Immature natural killer cell (primary cell): ENCODE measurements around the gene TP53TG3F. TPM values are rescaled to one million over a fixed set of nuclear protein-coding genes. Genes with fewer than 3 reads are reported as not detected.
"Not testable (repeated sequence)": the region's sequence is repeated elsewhere in the genome, so short reads cannot be mapped to it uniquely, and the experiment has no call there.

ENCODE experiments used
- DNase-seq, 3 donors: peaks; one replicate each; pipeline ENCODE4 v3.0.0; 2022; ENCODE audit warnings: mixed read lengths in 1 of 3
- H3K27ac Mint-ChIP-seq, 6 donors: one replicate each; pipeline ENCODE4 v1.8.0; 2020; ENCODE audit warnings: mixed read lengths in 6 of 6, mild to moderate bottlenecking in 5 of 6, inconsistent platforms in 4 of 6, moderate library complexity in 3 of 6
- H3K27me3 Mint-ChIP-seq, 3 donors: one replicate each; pipeline ENCODE4 v1.8.0; 2020 to 2021; ENCODE audit warnings: low read depth in 3 of 3, mild to moderate bottlenecking in 3 of 3, mixed read lengths in 3 of 3, moderate library complexity in 3 of 3, inconsistent platforms in 1 of 3
- H3K36me3 Mint-ChIP-seq, 3 donors: one replicate each; pipeline ENCODE4 v1.8.0; 2020; ENCODE audit warnings: mixed read lengths in 3 of 3, inconsistent platforms in 2 of 3, mild to moderate bottlenecking in 2 of 3
- H3K4me1 Mint-ChIP-seq, 2 donors: one replicate each; pipeline ENCODE4 v1.8.0; 2020; ENCODE audit warnings: inconsistent platforms in 2 of 2, mild to moderate bottlenecking in 2 of 2, mixed read lengths in 2 of 2, moderate library complexity in 1 of 2
- H3K4me3 Mint-ChIP-seq, 5 donors: one replicate each; pipeline ENCODE4 v1.8.0; 2020; ENCODE audit warnings: mild to moderate bottlenecking in 5 of 5, mixed read lengths in 5 of 5, inconsistent platforms in 3 of 5, moderate library complexity in 3 of 5
- H3K9me3 Mint-ChIP-seq, 6 donors: one replicate each; pipeline ENCODE4 v1.8.0; 2020; ENCODE audit warnings: mild to moderate bottlenecking in 6 of 6, mixed read lengths in 6 of 6, inconsistent platforms in 4 of 6, moderate library complexity in 3 of 6
- polyA plus RNA-seq, 3 donors: library from polyadenylated mRNA; unstranded; fragments of 300-500 nt; fragmentation: Illumina TruSeq; gene quantifications; one replicate each; pipeline ENCODE4 v1.2.3, GENCODE V29; 2021

Gene TP53TG3F, protein sequence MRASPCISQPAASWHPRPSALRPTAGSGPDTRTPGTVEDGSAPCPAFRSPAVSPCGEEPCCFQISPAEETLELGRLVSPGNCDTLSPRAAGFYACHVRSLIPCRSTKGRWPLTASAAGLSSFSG
- polyA plus RNA-seq, result not detected

DNA sequence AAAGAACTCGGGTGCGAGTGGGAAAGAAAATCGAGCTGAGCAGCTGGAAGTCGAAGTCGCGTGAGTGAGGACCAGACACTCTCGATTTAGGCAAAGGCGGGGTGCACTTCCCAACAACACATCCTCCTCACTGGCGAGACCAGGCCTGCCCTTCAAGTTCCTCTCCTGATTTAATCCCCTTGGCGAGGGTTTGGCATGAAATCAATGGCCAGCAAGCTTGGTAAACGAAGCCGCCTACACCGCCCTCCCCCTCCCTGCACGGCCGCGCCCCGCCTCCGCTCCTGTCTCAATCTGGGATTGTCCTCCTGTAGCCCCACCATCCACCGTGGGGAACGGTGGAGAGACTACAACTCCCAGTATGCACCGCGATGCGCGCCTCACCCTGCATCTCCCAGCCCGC is at the start of gene TP53TG3F:
Gene TP53TG3F, plus strand, starts transcription at position 301 of the 400 bp plus-strand sequence. Its CDS starts 68 bp downstream, at position 369.
- H3K27me3 Mint-ChIP-seq, H3K36me3 Mint-ChIP-seq, DNase-seq, H3K27ac Mint-ChIP-seq, H3K4me3 Mint-ChIP-seq, H3K4me1 Mint-ChIP-seq, H3K9me3 Mint-ChIP-seq: not testable (repeated sequence)

DNA sequence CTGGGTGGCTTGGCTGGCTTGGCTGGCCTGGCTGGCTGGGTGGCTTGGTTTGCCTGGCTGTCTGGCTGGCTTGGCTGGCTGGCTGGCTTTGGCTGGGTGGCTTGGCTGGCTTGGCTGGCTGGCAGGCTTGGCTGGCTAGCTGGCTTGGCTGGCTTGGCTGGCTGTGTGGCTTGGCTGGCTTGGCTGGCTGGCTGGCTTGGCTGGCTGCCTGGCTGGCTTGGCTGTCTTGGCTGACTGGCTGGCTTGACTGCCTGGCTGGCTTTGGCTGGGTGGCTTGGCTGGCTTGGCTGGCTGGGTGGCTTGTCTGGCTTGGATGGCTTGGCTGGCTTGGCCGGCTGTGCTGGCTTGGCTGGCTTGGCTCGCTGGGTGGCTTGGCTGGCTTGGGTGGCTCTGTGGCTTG is 32.2 kb downstream of the TP53TG3F start:
- not testable (repeated sequence) for DNase-seq, H3K4me1 Mint-ChIP-seq, H3K27ac Mint-ChIP-seq, H3K36me3 Mint-ChIP-seq, H3K4me3 Mint-ChIP-seq, H3K9me3 Mint-ChIP-seq, H3K27me3 Mint-ChIP-seq

DNA sequence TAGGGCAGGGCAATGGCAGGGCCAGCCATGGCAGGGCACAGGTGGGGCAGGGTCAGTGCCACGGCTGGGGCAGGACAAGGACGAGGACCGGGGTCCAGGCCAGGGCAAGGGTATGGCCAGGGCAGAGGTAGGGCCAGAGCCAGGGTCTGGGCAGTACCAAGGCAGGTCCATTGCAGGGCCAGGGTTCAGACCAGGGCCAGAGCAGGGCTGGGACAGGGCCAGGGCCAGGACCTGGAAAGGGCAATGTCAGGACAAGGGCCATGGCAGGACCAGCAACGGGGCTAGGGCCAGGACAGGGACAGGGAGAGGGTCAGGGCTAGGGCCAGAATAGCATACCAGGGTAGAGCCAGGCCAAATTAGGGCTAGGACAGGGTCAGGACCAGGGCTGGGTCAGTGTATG is 47.8 kb downstream of the TP53TG3F start:
- not testable (repeated sequence) for H3K4me1 Mint-ChIP-seq, DNase-seq, H3K4me3 Mint-ChIP-seq, H3K27me3 Mint-ChIP-seq, H3K36me3 Mint-ChIP-seq, H3K27ac Mint-ChIP-seq, H3K9me3 Mint-ChIP-seq

GRCh38 chr16:33509070-33509469 is 49.7 kb downstream of the TP53TG3F start:
- H3K9me3 Mint-ChIP-seq, DNase-seq, H3K4me1 Mint-ChIP-seq, H3K36me3 Mint-ChIP-seq, H3K27me3 Mint-ChIP-seq, H3K27ac Mint-ChIP-seq, H3K4me3 Mint-ChIP-seq: not testable (repeated sequence)

DNA sequence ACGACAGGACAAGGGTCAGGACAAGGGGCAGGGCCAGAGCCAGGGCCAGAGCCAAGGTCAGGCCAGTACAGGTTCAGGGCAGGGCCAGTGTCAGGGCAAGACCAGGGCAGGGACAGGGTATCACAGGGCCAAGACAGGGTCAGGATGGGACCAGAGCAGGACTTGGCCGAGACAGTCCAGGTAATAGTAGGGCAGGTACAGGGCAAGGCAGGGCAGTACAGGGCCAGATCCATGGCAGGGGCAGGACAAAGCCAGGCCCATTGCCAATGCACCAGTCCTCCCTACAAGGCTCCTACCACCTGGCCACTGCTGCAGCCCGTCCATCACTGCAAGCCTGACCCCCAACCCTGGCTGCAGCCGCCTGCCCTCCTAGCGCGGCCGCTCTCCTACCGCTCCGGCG is 50.5 kb downstream of the TP53TG3F start:
- not testable (repeated sequence) for H3K4me1 Mint-ChIP-seq, H3K27ac Mint-ChIP-seq, H3K36me3 Mint-ChIP-seq, H3K9me3 Mint-ChIP-seq, H3K27me3 Mint-ChIP-seq, DNase-seq, H3K4me3 Mint-ChIP-seq

Other genes with a start within 250 kb of the TP53TG3F start
- not detected for gene TP53TG3E, start 155.3 kb upstream of the TP53TG3F start, polyA plus RNA-seq
- gene TP53TG3B, start 98.8 kb upstream of the TP53TG3F start, polyA plus RNA-seq, result not detected